ENCODE results near the gene CNGA3.
"Not testable (repeated sequence)": the region's sequence is repeated elsewhere in the genome, so short reads cannot be mapped to it uniquely, and the experiment has no call there.

Gene CNGA3

DNA sequence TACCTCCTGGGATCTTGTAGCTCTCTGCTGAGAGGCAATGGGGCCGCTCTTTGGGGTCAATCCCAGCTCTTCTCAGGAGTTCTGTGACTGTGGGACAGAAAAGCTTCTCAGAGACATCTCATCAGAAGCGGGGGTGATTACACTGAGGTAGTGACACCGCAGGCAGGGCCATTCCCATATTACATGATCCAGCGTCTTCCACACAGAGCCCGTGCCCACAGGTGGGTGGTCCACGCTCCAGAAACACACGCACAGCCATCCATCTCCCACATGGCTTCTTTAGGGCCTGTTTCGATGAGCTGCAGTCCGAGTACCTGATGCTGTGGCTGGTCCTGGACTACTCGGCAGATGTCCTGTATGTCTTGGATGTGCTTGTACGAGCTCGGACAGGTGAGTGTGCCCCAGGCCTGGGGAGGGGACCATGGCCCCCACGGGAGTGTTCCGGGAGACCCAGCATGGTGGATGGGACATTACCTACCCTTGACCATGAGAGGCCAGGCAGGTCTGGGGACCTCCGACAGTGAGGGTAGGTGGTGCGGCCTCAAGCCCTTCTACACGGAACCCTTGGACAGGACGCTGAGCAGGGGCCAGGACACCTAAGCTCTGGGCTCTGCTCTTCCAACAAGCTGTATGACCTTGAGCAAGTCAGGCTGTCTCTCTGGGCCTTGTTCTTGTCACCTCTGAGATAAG is 45.5 kb downstream of the CNGA3 start:
- no peaks in the 10 kb centered on the region for H3K4me1 Mint-ChIP-seq
- H3K27me3 Mint-ChIP-seq: peaks cover 6% of the 10 kb centered on the region
- no peak for ATAC-seq
- no peaks in the 10 kb centered on the region for H3K9me3 Mint-ChIP-seq
- no peaks in the 10 kb centered on the region for H3K36me3 Mint-ChIP-seq (ENCODE audit: low read depth)
- no peak overlapping the region for H3K27ac Mint-ChIP-seq
- H3K4me3 Mint-ChIP-seq: no peak overlapping the region
- no peak for DNase-seq

DNA sequence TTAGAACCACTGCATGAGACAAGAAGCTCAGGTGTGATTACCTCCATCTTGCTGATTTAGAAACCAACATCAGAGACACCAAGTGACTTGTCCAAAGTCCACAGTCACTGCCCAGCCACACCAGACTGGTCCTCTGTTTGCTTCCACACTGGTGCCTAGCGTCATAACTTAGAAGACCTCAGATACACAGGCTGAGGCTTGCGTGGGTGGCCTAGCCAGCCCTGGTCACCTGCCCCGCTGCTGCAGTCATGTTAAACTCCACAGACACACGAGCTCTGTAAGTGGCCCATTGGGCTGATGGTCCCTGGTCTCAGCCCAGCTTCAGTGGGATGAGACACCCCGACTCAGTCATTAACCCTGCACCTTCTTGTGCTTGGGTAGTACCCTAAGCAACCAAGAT is 47.1 kb downstream of the CNGA3 start:
- DNase-seq: no peak
- no peaks in the 10 kb centered on the region for H3K9me3 Mint-ChIP-seq
- no peaks in the 10 kb centered on the region for H3K36me3 Mint-ChIP-seq (ENCODE audit: low read depth)
- no peak overlapping the region for H3K27ac Mint-ChIP-seq
- no peaks in the 10 kb centered on the region for H3K4me1 Mint-ChIP-seq
- no peak overlapping the region for H3K4me3 Mint-ChIP-seq
- peaks cover 9% of the 10 kb centered on the region for H3K27me3 Mint-ChIP-seq
- no peak for ATAC-seq

DNA sequence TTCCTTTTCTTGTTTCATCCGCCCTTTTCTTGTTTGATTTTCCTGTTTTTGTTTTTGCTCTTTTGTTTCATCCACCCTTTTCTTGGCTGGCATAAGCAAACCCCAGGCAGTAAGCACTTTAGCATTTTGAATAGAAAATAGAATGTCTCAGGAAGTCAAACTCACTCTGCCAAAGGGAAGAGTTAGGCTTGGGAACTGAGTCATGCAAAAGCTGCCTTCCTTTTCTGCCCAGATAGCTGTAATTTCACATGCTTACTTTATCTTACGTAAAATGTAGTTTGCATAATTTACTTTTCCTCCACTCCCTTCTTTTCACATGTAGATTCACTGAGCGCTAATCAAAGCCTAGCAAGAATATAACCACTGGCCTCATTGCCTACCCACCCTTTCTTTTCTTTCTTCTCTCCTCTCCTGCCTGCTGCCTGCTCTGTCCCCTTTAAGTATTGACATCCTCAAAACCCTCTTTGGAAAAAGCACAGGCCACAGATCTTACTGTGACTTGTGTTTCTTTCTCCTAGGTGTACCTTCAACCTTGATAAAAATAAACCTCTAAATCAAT is 48.4 kb downstream of the CNGA3 start:
- Mint-ChIP-seq H3K4me1 (no peaks in the 10 kb centered on the region), H3K27me3 (peaks cover 14% of the 10 kb centered on the region), H3K4me3 (no peak overlapping the region), H3K36me3 (ENCODE audit: low read depth) (no peaks in the 10 kb centered on the region), H3K9me3 (no peaks in the 10 kb centered on the region), H3K27ac (no peak overlapping the region)
- ATAC-seq (no peak), DNase-seq (no peak)

DNA sequence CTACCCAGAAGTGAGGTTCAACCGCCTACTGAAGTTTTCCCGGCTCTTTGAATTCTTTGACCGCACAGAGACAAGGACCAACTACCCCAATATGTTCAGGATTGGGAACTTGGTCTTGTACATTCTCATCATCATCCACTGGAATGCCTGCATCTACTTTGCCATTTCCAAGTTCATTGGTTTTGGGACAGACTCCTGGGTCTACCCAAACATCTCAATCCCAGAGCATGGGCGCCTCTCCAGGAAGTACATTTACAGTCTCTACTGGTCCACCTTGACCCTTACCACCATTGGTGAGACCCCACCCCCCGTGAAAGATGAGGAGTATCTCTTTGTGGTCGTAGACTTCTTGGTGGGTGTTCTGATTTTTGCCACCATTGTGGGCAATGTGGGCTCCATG is 49.7 kb downstream of the CNGA3 start:
- no peak overlapping the region for H3K27ac Mint-ChIP-seq
- peaks cover 22% of the 10 kb centered on the region for H3K27me3 Mint-ChIP-seq
- no peaks in the 10 kb centered on the region for H3K36me3 Mint-ChIP-seq (ENCODE audit: low read depth)
- DNase-seq: no peak
- H3K4me1 Mint-ChIP-seq: no peaks in the 10 kb centered on the region
- no peaks in the 10 kb centered on the region for H3K9me3 Mint-ChIP-seq
- no peak overlapping the region for H3K4me3 Mint-ChIP-seq
- no peak for ATAC-seq

DNA sequence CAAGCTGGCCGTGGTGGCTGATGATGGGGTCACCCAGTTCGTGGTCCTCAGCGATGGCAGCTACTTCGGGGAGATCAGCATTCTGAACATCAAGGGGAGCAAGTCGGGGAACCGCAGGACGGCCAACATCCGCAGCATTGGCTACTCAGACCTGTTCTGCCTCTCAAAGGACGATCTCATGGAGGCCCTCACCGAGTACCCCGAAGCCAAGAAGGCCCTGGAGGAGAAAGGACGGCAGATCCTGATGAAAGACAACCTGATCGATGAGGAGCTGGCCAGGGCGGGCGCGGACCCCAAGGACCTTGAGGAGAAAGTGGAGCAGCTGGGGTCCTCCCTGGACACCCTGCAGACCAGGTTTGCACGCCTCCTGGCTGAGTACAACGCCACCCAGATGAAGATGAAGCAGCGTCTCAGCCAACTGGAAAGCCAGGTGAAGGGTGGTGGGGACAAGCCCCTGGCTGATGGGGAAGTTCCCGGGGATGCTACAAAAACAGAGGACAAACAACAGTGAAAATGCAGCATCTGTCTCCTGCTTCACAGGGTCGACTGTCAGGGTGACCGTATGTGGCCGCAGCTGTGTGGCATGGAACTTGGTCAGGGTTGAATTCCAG is 50.6 kb downstream of the CNGA3 start:
- Mint-ChIP-seq H3K27me3 (peaks cover 29% of the 10 kb centered on the region), H3K36me3 (ENCODE audit: low read depth) (no peaks in the 10 kb centered on the region), H3K4me3 (no peak overlapping the region), H3K27ac (no peak overlapping the region), H3K4me1 (no peaks in the 10 kb centered on the region), H3K9me3 (no peaks in the 10 kb centered on the region)
- DNase-seq (no peak), ATAC-seq (no peak)

DNA sequence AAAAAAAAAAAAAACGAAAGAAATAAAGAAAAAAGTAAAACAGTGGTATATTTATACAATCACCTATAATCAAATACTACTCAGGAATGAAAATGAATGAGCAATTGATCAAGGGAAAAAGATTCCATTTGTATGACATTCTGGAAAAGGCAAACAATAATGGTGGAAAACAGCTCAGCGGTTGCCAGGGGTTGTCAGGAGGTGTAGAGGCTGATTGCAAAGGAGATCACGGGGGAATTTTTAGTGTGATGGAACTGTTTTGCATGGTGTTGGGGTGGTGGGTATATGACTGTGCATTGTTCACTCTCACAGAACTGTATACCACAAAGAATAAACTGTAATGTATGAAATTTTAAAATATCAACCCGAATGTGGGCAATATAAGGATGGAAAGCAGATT is 52.9 kb downstream of the CNGA3 start:
- ATAC-seq: no peak
- Mint-ChIP-seq H3K27ac (no peak overlapping the region), H3K4me1 (no peaks in the 10 kb centered on the region), H3K27me3 (peaks cover 31% of the 10 kb centered on the region), H3K4me3 (no peak overlapping the region), H3K9me3 (no peaks in the 10 kb centered on the region), H3K36me3 (ENCODE audit: low read depth) (no peaks in the 10 kb centered on the region)
- DNase-seq: no peak

DNA sequence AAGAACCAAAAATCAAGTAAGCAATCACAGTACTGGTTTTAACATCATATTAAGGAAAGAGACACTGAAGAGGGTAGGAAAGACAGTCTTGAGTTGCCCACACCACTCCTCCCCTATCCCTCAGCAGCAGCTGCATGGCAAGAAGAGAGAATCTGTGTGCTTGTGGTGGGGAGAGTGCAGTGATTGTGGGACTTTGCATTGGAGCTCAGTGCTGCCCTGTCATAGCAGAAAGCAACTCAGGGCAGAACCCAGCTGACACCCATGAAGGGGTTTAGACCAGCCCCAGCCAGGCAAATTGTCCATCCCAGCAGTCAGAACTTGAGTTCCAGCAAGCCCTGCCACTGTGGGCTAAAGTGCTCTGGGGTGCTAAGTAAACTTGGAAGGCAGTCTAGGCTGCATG is 57.6 kb downstream of the CNGA3 start:
- no peaks in the 10 kb centered on the region for H3K36me3 Mint-ChIP-seq (ENCODE audit: low read depth)
- no peak for ATAC-seq
- H3K4me3 Mint-ChIP-seq: no peak overlapping the region
- H3K27me3 Mint-ChIP-seq: peaks cover 19% of the 10 kb centered on the region
- H3K4me1 Mint-ChIP-seq: no peaks in the 10 kb centered on the region
- no peaks in the 10 kb centered on the region for H3K9me3 Mint-ChIP-seq
- H3K27ac Mint-ChIP-seq: no peak overlapping the region
- DNase-seq: no peak

DNA sequence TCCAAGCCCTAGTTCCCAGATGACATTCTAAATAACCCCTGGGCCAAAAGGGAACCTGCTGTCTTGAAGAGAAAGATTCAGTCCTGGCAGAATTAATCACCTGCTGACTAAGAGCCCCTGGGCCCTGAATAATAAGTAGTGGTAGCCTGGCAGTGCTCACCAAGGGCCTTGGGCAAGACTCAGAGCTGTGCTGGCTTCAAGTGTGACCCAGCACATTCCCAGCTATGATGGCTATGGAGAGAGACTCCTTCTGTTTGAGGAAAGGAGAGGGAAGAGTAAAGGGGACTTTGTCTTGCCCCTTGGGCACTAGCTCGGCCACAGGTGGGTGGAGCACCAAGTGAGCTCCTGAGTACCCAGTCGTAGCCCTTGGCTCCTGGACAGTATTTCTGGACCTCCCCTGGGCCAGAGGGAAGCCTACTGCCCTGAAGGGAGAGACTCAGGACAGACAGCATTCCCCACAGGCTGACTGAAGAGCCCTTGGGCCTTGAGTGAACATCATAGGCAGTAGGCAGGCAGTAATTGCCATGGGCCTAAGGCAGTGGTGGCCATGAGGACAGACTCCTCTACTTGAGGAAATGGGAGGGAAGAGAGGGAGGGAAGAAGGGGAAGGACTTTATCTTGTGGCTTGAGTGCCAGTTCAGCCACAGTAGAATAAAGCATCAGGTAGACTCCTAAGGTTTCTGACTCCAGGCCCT is 58.4 kb downstream of the CNGA3 start:
- peaks cover 17% of the 10 kb centered on the region for H3K27me3 Mint-ChIP-seq
- no peaks in the 10 kb centered on the region for H3K36me3 Mint-ChIP-seq (ENCODE audit: low read depth)
- H3K4me1 Mint-ChIP-seq: no peaks in the 10 kb centered on the region
- DNase-seq (no peak), ATAC-seq (no peak)
- no peak overlapping the region for H3K27ac Mint-ChIP-seq
- H3K9me3 Mint-ChIP-seq: no peaks in the 10 kb centered on the region
- no peak overlapping the region for H3K4me3 Mint-ChIP-seq

DNA sequence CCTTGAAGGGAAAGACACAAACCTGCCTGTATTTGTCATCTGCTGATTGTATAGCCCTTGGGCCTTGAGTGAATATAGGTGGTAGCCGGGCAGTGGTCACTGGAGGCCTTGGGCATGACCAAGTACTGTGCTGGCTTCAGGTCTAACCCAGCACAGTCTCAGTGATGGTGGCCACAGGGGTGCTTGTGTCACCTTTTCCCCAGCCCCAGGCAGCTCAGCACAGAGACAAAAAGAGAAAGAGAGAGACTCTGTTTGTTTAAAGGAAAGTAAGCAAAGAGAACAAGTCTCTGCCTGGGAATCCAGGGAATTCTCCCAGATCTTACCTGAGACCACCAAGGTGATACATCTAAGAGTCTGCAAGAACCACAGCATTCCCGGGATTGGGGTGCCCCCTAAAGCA is 59.0 kb downstream of the CNGA3 start:
- Mint-ChIP-seq H3K27me3 (peaks cover 14% of the 10 kb centered on the region), H3K9me3 (no peaks in the 10 kb centered on the region), H3K36me3 (ENCODE audit: low read depth) (no peaks in the 10 kb centered on the region), H3K27ac (no peak overlapping the region), H3K4me1 (no peaks in the 10 kb centered on the region), H3K4me3 (no peak overlapping the region)
- DNase-seq (no peak), ATAC-seq (no peak)

DNA sequence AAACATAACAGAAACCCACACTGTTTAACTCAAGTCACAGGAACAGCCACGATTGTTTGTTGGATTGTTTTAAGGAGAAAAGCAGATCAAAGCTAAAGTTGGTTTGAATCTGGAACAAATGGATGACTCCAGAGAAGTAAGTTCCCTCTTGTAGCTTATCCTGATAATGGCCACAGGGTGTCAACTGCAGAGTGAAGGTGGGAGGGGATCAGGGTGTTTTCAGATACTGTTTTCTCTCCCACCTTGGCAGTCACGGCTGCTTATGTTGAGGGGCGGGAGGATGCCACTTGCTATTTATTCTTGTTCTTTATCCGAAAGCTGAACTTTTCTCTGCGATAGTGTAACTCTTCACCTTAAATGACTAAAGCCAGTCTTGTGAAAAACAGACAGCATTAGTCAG is 61.9 kb downstream of the CNGA3 start:
- H3K36me3 Mint-ChIP-seq (ENCODE audit: low read depth): no peaks in the 10 kb centered on the region
- H3K27me3 Mint-ChIP-seq: no peaks in the 10 kb centered on the region
- ATAC-seq (no peak), DNase-seq (no peak)
- H3K27ac Mint-ChIP-seq: no peak overlapping the region
- no peaks in the 10 kb centered on the region for H3K9me3 Mint-ChIP-seq
- peaks cover 2% of the 10 kb centered on the region for H3K4me1 Mint-ChIP-seq
- no peak overlapping the region for H3K4me3 Mint-ChIP-seq

DNA sequence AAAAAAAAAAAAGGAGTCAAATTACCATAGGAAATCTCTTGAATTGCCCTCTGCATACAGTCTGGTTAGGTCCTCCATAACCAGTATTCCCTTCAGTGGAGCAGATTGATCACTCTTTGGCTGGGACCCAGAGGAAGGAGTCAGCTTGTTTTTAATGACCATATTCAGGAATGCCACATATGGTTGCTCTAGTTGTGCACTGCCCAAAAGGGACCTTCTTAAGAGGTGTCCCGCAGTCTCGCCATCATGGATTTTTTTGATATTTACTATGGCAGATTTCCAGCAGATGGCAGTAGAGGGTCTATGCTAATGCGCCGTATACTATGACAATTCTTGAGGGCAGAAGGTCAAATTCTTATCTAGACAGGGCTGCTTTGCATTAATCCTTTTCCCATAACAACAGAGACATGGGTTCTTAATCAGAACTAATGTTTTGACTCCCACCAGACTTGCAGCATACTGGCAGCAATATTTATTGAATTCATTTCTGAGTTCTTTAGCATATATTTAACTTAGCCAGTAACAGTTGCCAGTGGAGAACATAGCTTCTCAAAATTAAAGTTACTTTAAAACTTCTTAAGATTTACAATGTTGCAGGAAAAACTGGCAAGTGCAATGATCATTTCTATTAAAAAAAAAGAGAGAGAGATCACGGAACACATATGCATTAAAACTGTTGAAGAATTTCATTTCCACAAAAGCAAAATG is 66.6 kb downstream of the CNGA3 start:
- peak; percentile 78 for ATAC-seq

DNA sequence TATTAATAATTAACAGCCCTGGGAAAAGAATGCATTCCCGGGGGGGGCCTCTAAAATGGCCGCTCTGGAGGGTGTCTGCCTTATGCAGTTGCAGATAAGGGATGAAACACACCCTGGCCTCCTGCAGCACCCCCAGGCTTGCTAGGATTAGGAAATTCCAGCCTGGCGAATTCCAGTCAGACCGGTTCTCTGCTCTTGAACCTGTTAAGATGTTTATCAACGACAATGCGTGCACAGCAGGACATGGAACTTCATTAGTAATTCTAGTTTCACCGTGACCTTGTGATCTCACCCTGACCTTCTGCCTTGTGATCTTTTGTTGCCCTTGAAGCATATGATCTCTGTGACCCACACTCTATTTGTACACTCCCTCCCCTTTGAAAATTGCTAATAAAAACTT is 68.0 kb downstream of the CNGA3 start:
- DNase-seq; H3K27ac Mint-ChIP-seq; H3K36me3 Mint-ChIP-seq (ENCODE audit: low read depth); H3K9me3 Mint-ChIP-seq; ATAC-seq; H3K4me3 Mint-ChIP-seq; H3K27me3 Mint-ChIP-seq: not testable (repeated sequence)
- peaks cover 20% of the 10 kb centered on the region for H3K4me1 Mint-ChIP-seq

More for the DNA sequence above, 66.6 kb downstream of the CNGA3 start:
- H3K9me3 Mint-ChIP-seq: peaks cover 4% of the 10 kb centered on the region
- no peak overlapping the region for H3K27ac Mint-ChIP-seq
- peaks cover 20% of the 10 kb centered on the region for H3K4me1 Mint-ChIP-seq
- no peaks in the 10 kb centered on the region for H3K27me3 Mint-ChIP-seq
- DNase-seq: peak; percentile 58
- no peak overlapping the region for H3K4me3 Mint-ChIP-seq
- no peaks in the 10 kb centered on the region for H3K36me3 Mint-ChIP-seq (ENCODE audit: low read depth)

DNA sequence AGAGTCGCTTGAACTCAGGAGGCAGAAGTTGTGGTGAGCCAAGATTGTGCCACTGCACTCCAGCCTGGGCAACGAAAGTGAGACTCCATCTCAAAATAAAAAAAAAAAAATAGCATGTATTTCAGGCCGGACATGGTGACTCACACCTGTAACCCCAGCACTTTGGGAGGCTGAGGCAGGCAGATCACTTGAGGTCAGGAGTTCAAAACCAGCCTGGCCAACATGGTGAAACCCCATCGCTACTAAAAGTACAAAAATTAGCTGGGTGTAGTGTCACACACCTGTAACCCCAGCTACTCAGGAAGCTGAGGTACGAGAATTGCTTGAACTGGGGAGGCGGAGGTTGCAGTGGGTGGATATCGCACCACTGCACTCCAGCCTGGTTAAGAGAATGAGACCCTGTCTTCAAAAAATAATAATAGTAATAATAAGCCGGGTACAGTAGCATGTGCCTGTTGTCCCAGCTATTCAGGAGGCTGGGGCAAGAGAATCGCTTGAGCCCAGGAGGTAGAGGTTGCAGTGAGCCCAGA is 69.5 kb downstream of the CNGA3 start:
- not testable (repeated sequence) for H3K36me3 Mint-ChIP-seq (ENCODE audit: low read depth); DNase-seq; H3K27me3 Mint-ChIP-seq; H3K4me3 Mint-ChIP-seq; ATAC-seq; H3K27ac Mint-ChIP-seq; H3K9me3 Mint-ChIP-seq
- H3K4me1 Mint-ChIP-seq: peaks cover 20% of the 10 kb centered on the region

DNA sequence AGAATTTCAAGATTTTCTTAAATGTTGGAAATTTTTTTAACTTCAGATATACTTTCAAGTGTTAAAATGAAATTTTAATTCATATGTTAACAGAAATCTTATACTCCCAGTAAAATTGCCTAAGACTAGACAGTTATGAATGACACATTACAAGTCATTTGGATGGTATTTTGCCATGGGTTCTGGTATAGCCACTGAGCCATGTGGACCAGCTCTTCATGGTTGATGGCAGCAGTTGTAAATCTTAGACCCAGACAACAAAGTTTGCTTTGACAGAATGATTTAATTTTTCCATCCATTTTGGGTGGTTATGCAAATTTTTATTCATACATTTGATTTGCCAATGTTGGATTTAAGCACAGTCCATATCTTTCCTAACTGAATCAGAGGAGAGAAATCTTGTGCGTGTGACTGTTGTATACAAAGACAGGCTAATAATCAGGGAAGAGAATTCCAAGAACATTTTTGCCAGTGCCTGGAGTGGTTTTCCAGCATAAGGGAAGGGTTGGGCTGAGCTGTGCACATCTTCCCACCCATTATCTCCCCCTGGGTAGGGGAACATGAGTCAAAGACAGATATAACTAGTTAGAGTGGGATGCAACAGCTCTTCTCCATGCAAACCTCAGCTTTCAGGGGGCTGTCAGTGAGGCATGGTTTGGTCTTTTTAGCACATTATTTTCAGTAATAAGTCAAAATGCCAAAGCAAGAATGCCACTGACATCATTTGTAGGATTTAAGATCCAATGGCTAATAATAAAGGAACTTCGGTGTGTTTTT is 70.3 kb downstream of the CNGA3 start:
- Mint-ChIP-seq H3K4me1 (peaks cover 20% of the 10 kb centered on the region), H3K36me3 (ENCODE audit: low read depth) (peaks cover 3% of the 10 kb centered on the region), H3K4me3 (no peak overlapping the region), H3K9me3 (peaks cover 9% of the 10 kb centered on the region), H3K27me3 (no peaks in the 10 kb centered on the region), H3K27ac (no peak overlapping the region)
- ATAC-seq (peak; percentile 60), DNase-seq (no peak)

Data from activated naive CD8-positive, alpha-beta T cell treated with anti-CD3 and anti-CD28 coated beads, Interleukin-2, amount 50 U/mL, for 24 hours (primary cell).